Naive B cell (primary cell): Measurements from ENCODE around the gene COL6A1. TPM values are rescaled to one million over a fixed set of nuclear protein-coding genes. Genes with fewer than 3 reads are reported as not detected.
A peak's percentile ranks its signal among the peaks of the same experiment; 100 is the strongest.

Source experiments
- ATAC-seq, 2 donors: fragments of 150-1000 bp; cut with Tn5 transposase; 2 replicates each; pipeline ENCODE4 v1.10.0; 2021; ENCODE audit warnings: low read depth in 2 of 2, mild to moderate bottlenecking in 2 of 2, moderate library complexity in 2 of 2
- DNase-seq: peaks from one replicate; pipeline ENCODE4 v3.0.0; 2022
- H3K27ac Mint-ChIP-seq, 6 donors: one replicate each; pipeline ENCODE4 v1.8.0; 2020 to 2022; ENCODE audit warnings: mild to moderate bottlenecking in 6 of 6, mixed read lengths in 6 of 6, moderate library complexity in 5 of 6, inconsistent platforms in 2 of 6
- H3K27me3 Mint-ChIP-seq, 3 donors: one replicate each; pipeline ENCODE4 v1.8.0; 2021 to 2022; ENCODE audit warnings: mixed read lengths in 3 of 3, mild to moderate bottlenecking in 1 of 3
- H3K36me3 Mint-ChIP-seq, 2 donors: one replicate each; pipeline ENCODE4 v1.8.0; 2020 to 2022; ENCODE audit warnings: mixed read lengths in 2 of 2, inconsistent platforms in 1 of 2, mild to moderate bottlenecking in 1 of 2
- H3K4me1 Mint-ChIP-seq, 3 donors: one replicate each; pipeline ENCODE4 v1.8.0; 2020 to 2022; ENCODE audit warnings: mixed read lengths in 3 of 3, inconsistent platforms in 1 of 3, mild to moderate bottlenecking in 1 of 3, moderate library complexity in 1 of 3
- H3K4me3 Mint-ChIP-seq, 8 donors: one replicate each; pipeline ENCODE4 v1.8.0; 2020 to 2022; ENCODE audit warnings: mild to moderate bottlenecking in 8 of 8, mixed read lengths in 8 of 8, moderate library complexity in 8 of 8, inconsistent platforms in 2 of 8
- H3K9me3 Mint-ChIP-seq, 7 donors: one replicate each; pipeline ENCODE4 v1.8.0; 2020 to 2022; ENCODE audit warnings: mixed read lengths in 7 of 7, mild to moderate bottlenecking in 5 of 7, inconsistent platforms in 2 of 7, moderate library complexity in 1 of 7
- polyA plus RNA-seq, 6 donors: library from polyadenylated mRNA; unstranded; fragments of 300-500 nt; fragmentation: Illumina TruSeq; gene quantifications; one replicate each; pipeline ENCODE4 v1.2.3, GENCODE V29; 2021; ENCODE audit warnings: low read depth in 6 of 6

Gene COL6A1
- polyA plus RNA-seq, 6 donors from 2014 or later, result not detected

- H3K36me3 Mint-ChIP-seq, result peaks cover 13 to 46% of the 10 kb centered on the region in 2 donors
- DNase-seq (no peak), ATAC-seq (no peak)
- H3K27me3 Mint-ChIP-seq, result peaks cover 42 to 51% (median 50%) of the 10 kb centered on the region in 3 donors
- peaks cover 0 to 2% (median 0%) of the 10 kb centered on the region in 3 donors for H3K4me1 Mint-ChIP-seq
- H3K4me3 Mint-ChIP-seq, result no peak overlapping the region
- H3K27ac Mint-ChIP-seq, result no peak overlapping the region
- H3K9me3 Mint-ChIP-seq, result peaks cover 17 to 55% (median 38%) of the 10 kb centered on the region in 7 donors
These were observed 16.9 kb upstream of the COL6A1 start for GRCh38 chr21:45964649-45965048.

- Mint-ChIP-seq H3K9me3 (peaks cover 17 to 54% (median 37%) of the 10 kb centered on the region in 7 donors), H3K27me3 (peaks cover 42 to 57% (median 56%) of the 10 kb centered on the region in 3 donors), H3K36me3 (peaks cover 13 to 46% of the 10 kb centered on the region in 2 donors), H3K4me3 (no peak overlapping the region), H3K4me1 (peaks cover 0 to 2% (median 0%) of the 10 kb centered on the region in 3 donors), H3K27ac (no peak overlapping the region)
- ATAC-seq (no peak), DNase-seq (no peak)
These were observed 16.3 kb upstream of the COL6A1 start for GRCh38 chr21:45965084-45965809.

DNA sequence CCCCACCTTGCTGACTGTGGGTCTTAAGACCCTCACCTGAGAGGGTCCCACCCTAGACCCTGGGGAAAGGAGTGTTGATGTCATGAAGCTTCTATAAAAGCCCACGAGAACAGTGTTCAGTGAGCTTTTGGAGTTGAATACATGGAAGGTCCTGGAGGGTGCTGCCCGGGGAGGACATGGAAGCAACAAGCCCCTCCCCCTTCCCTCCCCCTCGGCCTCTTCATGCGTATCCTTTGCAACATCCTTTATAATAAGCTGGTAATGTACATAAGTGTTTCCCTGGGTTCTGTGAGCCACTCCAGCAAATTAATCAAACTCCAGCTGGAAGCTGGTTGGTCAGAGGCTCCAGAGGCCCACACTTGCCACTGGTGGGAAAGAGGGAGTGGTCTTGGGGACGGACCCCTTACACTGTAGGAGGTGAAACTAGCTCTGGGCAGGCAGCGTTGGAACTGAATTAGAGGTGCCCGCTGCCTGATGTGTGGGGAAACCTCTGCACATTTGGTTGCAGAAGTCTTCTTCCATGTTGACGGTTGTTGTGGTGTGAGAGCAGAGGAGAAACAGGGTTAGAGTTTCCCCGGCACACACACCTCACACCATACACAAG is 14.7 kb upstream of the COL6A1 start:
- Mint-ChIP-seq H3K36me3 (peaks cover 13 to 31% of the 10 kb centered on the region in 2 donors), H3K27ac (no peak overlapping the region), H3K9me3 (peaks cover 11 to 39% (median 25%) of the 10 kb centered on the region in 7 donors), H3K4me1 (peaks cover 0 to 2% (median 0%) of the 10 kb centered on the region in 3 donors), H3K4me3 (no peak overlapping the region), H3K27me3 (peaks cover 35 to 69% (median 58%) of the 10 kb centered on the region in 3 donors)
- DNase-seq, result no peak
- ATAC-seq, result no peak

DNA sequence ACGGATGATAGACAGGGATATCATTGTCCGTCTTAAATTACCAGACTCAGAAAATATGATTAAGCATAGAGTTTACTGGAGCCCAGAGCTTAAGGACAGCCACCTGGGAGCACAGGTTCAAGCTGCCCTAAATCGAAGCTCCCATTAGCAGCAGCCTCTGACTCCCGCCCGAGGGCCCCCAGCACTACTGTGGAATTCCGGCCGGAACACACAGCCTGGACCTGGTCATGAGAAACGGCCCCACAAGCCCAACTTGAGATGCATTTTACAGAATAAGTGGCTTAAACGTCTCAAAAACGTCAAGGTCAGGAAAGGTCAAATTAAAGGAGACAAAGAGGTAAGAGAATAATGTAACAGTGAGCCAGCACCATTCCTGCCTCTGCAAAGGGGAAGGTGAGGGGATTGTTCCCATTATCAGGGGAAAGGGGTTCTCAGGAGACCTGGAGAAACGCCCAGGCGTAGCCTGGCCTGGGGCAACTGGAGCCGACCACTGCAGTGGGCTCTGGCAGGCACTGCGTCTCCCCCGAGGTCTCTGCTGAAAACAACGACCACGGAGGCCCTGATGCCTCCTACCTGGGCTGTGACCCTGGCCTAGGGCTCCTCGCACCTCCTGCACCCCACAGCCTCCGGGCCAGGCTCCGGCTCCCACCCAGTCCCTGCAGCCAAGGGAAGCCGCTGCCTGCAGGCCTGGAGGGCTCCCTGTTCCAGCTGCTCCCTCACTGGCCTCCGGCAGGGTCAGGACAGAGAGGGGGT is 11.5 kb upstream of the COL6A1 start:
- no peak for DNase-seq
- H3K27me3 Mint-ChIP-seq, result peaks cover 22 to 64% (median 50%) of the 10 kb centered on the region in 3 donors
- peaks cover 0 to 5% of the 10 kb centered on the region in 2 donors for H3K36me3 Mint-ChIP-seq
- peaks cover 0 to 8% (median 6%) of the 10 kb centered on the region in 7 donors for H3K9me3 Mint-ChIP-seq
- ATAC-seq, result no peak
- no peak overlapping the region for H3K27ac Mint-ChIP-seq
- peak overlapping the region in 1 of 8 donors; percentile 4 for H3K4me3 Mint-ChIP-seq
- H3K4me1 Mint-ChIP-seq, result peaks cover 1 to 8% (median 2%) of the 10 kb centered on the region in 3 donors

- no peak overlapping the region for H3K27ac Mint-ChIP-seq
- ATAC-seq (peak in 1 of 2 donors; percentile 20), DNase-seq (no peak)
- no peaks in the 10 kb centered on the region for H3K36me3 Mint-ChIP-seq
- H3K4me3 Mint-ChIP-seq, result no peak overlapping the region
- peaks cover 0 to 1% (median 0%) of the 10 kb centered on the region in 7 donors for H3K9me3 Mint-ChIP-seq
- H3K4me1 Mint-ChIP-seq, result peaks cover 7 to 13% (median 7%) of the 10 kb centered on the region in 3 donors
- peaks cover 26 to 68% (median 51%) of the 10 kb centered on the region in 3 donors for H3K27me3 Mint-ChIP-seq
These were observed 10.6 kb upstream of the COL6A1 start for GRCh38 chr21:45970674-45971615.

DNA sequence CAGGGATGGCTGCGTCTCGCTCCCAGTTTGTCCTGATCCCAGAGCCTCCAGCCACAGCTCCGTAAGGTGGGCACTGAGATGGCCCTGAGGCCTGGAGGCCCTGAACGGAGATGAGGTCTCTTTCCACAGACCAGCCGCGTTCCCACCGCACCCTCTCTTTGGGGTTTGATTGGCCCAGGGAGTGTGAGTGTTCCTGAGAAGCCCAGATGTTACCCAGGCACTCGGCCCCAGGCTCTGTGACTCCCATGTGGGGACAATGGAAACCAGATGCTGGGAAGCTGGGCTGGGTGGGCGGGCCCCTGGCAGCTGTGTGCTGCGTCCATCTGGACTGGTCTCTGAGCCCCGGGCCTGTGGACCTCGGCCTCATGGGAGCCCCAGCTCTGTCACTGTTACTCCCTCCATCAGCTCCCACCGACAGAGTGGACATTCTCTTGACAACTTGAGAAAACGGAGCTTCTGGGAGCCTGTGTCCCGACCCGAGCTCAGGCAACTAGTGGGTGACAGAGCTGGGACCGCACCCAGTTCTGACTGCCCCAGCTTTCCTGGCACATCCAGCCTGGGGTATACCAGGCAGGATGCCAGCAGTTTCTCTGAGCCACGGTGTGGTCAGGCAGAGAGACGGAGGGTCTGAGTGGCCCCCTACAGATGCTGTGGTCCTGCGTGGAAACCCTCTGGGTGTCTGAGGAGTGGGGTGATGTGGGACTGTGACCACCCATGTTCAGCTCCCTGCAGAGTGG is 9.8 kb upstream of the COL6A1 start:
- Mint-ChIP-seq H3K9me3 (peaks cover 0 to 1% (median 0%) of the 10 kb centered on the region in 7 donors), H3K36me3 (no peaks in the 10 kb centered on the region), H3K4me1 (peaks cover 7 to 13% (median 7%) of the 10 kb centered on the region in 3 donors), H3K4me3 (peak overlapping the region in 3 of 8 donors; percentile 23 to 90 (median 47)), H3K27ac (no peak overlapping the region), H3K27me3 (peaks cover 25 to 75% (median 57%) of the 10 kb centered on the region in 3 donors)
- DNase-seq, result no peak
- ATAC-seq, result no peak

DNA sequence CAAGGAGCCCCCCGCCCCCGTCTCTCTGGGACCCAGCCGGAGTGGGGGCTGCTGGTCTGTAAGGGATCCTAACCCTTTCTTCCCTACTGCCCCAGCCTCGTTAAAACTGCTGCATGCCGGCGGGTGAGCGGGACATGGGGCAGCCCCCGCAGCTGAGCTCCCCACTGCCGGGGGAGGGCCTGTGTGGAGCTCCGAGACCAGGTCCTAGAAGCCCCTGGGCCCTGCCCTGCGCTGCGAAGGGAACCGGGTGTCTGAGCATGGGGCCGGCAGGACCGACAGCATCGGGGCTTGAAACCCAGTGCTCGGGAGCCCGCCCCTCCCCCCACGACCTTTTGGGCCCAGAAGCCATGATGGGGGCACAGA is 9.2 kb upstream of the COL6A1 start:
- Mint-ChIP-seq H3K4me1 (peaks cover 7 to 13% (median 7%) of the 10 kb centered on the region in 3 donors), H3K9me3 (peaks cover 0 to 1% (median 0%) of the 10 kb centered on the region in 7 donors), H3K27ac (no peak overlapping the region), H3K4me3 (peak overlapping the region in 5 of 8 donors; percentile 12 to 90 (median 25)), H3K36me3 (no peaks in the 10 kb centered on the region), H3K27me3 (peaks cover 25 to 70% (median 52%) of the 10 kb centered on the region in 3 donors)
- no peak for DNase-seq
- ATAC-seq, result no peak

- Mint-ChIP-seq H3K27me3 (peaks cover 25 to 68% (median 49%) of the 10 kb centered on the region in 3 donors), H3K36me3 (no peaks in the 10 kb centered on the region), H3K27ac (no peak overlapping the region), H3K9me3 (peaks cover 0 to 1% (median 0%) of the 10 kb centered on the region in 7 donors), H3K4me1 (peaks cover 7 to 13% (median 7%) of the 10 kb centered on the region in 3 donors), H3K4me3 (peak overlapping the region in 6 of 8 donors; percentile 58 to 91 (median 87))
- DNase-seq (no peak), ATAC-seq (peak in 1 of 2 donors; percentile 8)
These were observed 8.7 kb upstream of the COL6A1 start for GRCh38 chr21:45972716-45973474.

GRCh38 chr21:45973475-45974072 is 8.0 kb upstream of the COL6A1 start:
- Mint-ChIP-seq H3K4me3 (peak overlapping the region; percentile 85 to 93 (median 91)), H3K9me3 (peaks cover 0 to 1% (median 0%) of the 10 kb centered on the region in 7 donors), H3K36me3 (no peaks in the 10 kb centered on the region), H3K4me1 (peaks cover 7 to 13% (median 7%) of the 10 kb centered on the region in 3 donors), H3K27me3 (peaks cover 24 to 66% (median 49%) of the 10 kb centered on the region in 3 donors), H3K27ac (peak overlapping the region in 4 of 6 donors; percentile 54 to 81 (median 73))
- peak; percentile 57 for DNase-seq
- peak; percentile 88 for ATAC-seq

- peak overlapping the region; percentile 85 to 93 (median 91) for H3K4me3 Mint-ChIP-seq
- H3K36me3 Mint-ChIP-seq, result no peaks in the 10 kb centered on the region
- H3K27me3 Mint-ChIP-seq, result peaks cover 26 to 61% (median 46%) of the 10 kb centered on the region in 3 donors
- ATAC-seq, result peak; percentile 42 to 46
- H3K4me1 Mint-ChIP-seq, result peaks cover 7 to 13% (median 7%) of the 10 kb centered on the region in 3 donors
- peak overlapping the region in 2 of 6 donors; percentile 54 to 66 for H3K27ac Mint-ChIP-seq
- no peak for DNase-seq
- peaks cover 0 to 1% (median 0%) of the 10 kb centered on the region in 7 donors for H3K9me3 Mint-ChIP-seq
These were observed 7.2 kb upstream of the COL6A1 start for GRCh38 chr21:45974073-45975019.
